DLD1 (cell line): ENCODE results near the gene MAPK7.

Source experiments
- in situ Hi-C: cut with HindIII; loops from 2 replicates; pipeline ENCODE4 v1.10.0; 2017; ENCODE audit warnings: low sequenced_read_pairs

Gene MAPK7

DNA sequence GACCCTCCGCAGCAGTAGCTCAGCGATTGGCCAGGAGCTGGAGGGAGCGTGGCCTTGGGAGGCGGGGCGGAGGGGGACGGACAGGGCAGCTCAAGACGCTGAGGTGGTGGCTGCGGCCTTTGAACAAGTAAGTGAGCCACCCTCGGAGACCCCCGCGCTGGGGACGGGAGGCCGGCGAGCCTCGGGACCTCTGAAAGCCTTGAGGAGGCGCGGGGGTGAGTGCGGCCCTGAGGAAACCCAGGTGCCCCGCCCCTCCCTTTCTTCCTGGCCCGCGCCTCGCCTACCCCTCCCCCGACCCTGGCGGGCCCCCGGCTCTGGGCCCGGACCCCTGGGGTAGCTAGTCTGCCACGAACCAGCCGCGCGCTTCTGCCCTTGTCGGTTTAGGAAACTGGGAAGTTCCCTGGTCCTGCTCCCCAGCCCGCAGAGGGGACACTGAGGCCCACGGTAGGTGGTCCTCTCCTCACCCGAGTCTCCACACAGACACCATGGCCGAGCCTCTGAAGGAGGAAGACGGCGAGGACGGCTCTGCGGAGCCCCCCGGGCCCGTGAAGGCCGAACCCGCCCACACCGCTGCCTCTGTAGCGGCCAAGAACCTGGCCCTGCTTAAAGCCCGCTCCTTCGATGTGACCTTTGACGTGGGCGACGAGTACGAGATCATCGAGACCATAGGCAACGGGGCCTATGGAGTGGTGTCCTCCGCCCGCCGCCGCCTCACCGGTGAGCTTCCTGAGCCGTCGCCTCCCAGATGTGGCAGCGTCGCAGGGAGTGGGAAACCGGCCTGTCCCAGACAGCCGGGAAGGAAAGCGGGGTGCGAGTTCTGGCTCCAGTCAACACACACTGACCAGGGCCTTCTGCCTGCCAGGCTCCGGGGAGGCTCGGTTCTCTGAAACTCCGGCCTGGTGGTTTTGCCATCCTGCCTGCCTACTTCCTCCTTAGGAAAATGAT, at the start of gene MAPK7:
MAPK7 (plus strand) TSS at position 83 of the 945 bp plus-strand sequence; CDS start at position 486, 403 bp downstream.
- in situ Hi-C loops, result no loop called here

DNA sequence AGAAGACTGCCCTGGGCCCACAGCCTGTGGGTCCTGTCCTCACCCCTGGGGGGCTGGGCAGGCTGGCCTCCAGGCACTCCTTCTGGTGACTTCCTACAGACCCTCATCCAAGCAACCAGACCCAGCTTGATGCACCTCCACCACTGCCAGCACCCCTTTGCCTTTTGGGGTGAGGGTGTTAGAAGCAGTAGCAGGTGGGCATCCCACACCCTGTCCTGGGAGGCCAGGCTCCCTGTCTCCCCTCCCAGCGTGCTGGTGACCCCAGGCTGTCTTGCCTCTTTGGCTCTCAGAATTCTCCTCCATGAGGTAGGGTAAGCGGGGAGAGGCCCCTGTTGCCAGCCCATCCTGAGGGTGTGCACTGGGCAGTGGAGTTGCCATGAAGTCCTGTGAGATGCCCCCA, 49.2 kb upstream of the MAPK7 start:
- in situ Hi-C loops, result no loop called here

DNA sequence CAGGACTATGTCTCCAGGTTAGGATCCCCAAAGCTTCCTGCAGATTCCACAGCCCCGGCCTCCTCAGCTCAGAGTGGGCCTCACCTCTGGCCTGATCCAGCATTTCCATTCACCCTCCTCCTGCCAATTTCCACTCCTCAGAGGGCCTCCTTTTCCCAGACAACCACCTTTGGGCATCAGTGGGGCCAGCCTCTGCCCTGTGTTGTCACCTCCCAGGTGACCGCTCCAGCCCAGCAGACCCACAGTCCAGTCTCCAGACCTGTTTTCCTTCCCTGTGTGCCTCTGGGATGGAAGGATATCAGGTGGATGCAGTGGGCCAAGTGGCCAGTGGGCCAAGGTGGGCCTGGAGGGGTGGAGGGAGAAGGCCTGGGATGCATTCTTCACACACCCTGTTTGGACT, 48.5 kb upstream of the MAPK7 start:
- in situ Hi-C loops, result no loop called here

DNA sequence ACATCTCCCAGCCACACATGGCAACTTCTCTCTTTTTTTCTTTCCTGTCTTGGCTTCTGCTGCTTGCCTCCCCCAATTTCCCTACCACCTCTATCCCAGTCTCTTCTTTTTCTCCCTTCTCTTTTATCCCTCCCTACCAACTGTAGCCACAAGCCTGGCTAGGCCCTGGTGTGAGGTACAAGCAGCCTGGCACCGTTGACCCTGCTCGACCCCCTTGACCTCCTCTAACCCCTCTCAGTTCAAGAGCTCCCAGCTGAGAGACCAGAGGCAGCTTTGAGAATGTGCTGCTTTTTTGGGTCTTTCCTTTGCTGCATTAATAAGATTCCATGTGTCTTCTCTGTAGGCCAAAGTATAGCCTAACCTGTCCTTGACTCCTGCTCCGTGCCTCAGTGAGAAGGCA, 48.0 kb upstream of the MAPK7 start:
- in situ Hi-C loops, result no loop called here

DNA sequence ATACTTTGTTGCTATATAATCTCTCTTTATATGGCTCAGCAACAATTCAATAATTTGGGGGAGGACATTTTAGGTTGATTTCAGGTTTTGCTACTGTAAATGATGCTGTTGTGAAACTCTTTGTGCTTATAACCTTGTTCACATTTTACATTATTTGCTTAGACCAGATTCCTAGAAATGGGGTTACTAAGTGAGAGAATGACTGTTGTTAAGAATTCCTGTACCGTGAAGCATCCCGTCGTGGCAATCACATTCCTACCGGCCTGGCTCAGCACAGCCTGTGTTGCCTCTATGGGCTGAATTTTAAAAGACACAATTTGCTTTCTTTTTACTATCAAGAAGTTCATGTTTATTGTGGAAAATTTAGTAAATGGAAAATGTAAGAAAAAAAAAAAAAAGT, 47.2 kb upstream of the MAPK7 start:
- in situ Hi-C loops, result no loop called here

DNA sequence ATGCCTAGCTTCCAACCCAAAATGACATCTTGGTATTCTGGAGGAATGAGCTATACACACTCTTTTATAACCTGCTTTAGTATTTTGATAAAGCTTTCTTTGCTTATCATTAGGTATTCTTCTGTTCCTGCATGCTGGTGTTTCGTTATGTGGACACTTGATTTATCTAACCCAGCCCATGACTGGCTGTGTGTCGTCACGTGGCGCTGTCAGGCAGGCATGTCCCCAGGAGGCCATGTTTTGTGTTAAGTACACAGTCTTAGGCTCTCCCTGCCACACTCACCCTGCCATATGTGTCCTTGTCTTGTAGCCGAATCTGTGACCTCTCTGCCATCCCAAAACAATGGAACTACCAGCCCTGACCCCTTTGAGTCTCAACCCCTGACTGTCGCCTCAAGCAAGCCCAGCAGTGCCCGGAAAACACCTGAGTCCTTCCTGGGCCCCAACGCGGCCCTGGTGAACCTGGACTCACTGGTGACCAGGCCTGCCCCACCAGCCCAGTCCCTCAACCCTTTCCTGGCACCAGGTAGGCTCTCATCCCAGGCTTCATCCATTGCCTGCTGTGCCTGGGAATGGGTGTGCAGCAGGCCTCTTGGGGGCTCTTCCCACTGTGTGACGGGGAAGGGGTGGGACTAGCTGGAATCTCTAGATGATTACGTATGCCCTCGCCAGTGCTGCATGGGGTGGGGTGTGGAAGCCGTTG, 46.6 kb upstream of the MAPK7 start:
- in situ Hi-C loops, result no loop called here

DNA sequence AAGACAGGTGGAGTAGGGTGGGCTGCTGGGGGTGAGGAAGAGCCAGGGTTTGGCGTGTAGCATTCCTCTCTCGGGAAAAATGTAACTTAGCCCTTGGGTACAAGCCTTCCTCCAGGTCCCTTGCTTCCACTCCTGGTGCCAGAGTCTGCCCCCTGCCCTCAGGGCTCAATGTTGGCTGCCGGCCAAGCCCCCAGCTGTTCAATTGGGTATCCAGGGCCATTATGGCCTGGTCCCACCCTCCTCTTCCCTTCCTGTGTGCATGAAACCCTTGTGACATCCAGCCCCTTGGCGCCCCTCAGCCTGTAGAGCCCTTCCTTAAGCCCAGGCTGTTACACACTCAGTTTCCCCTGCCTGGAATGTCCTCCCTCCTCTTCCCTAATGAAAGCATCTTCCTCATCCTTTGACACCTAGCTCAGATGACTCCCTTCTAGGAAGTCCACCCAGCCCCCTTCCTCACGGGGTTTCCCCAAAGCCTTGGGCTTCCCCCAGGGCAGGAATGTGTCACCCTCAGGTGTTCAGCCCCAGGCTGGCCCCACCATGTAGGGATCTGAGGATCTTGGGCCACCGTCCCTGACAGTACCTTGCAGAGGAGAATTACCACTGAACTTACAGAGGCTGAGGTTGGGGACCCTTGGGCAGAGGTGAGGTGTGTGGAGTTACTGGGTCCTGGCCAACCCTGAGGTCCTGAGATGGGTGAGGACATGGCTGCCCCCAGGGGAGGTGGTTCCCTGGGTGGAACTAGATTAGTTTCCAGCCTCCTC, 45.7 kb upstream of the MAPK7 start:
- in situ Hi-C loops, result no loop called here

DNA sequence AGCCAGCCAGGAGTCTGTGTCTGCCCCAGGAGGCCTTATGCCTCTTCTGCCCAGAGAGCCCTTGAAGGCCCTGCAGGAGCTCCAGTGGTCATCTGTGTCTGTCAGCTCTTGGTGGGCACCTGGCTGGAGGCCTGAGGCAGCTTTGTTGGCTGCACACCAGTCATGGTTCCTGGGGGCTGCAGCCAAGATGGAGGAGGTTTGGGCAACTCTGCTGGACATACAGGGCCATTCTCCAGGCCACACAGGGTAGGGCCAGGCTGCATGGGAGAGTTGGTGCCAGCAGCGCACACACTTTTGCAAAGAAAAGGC, 45.2 kb upstream of the MAPK7 start:
- in situ Hi-C loops, result no loop called here

DNA sequence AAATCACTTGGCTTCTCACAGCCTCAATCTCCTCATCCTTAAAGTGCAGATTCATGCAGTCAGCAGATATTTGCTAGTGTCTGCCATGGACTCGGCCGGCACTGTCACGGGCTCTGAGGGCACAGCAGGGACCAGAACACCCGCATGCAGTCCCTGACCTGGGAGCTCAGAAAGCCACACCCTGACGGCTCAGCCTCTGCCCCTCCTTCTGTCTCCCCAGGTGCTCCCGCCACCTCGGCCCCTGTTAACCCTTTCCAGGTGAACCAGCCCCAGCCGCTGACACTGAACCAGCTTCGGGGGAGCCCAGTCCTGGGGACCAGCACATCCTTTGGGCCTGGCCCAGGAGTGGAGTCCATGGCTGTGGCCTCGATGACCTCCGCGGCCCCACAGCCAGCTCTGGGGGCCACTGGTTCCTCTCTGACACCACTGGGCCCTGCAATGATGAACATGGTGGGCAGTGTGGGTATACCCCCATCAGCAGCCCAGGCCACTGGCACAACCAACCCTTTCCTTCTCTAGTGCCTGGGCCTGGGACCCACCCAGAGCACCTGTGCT, 44.5 kb upstream of the MAPK7 start:
- in situ Hi-C loops, result no loop called here

DNA sequence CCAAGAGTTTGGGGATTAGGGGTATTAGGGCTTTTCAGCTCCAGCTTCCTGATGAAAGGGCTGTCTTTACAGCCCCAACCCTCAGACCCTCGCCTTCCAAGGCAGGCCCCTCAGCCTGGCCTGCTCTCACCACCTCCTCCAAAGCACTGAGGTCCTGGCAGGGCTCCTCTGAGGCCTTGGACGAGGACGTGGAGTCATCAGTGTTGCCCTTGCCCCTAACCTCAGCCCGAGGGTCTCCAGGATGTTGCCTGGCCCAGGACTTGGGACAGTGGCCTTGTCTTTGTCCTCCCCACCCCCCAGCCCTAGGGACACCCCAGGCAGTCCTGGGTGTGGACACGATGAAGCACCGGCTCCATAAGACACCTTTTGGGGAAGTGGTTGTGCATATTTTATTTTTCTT, 44.0 kb upstream of the MAPK7 start:
- in situ Hi-C loops, result no loop called here

DNA sequence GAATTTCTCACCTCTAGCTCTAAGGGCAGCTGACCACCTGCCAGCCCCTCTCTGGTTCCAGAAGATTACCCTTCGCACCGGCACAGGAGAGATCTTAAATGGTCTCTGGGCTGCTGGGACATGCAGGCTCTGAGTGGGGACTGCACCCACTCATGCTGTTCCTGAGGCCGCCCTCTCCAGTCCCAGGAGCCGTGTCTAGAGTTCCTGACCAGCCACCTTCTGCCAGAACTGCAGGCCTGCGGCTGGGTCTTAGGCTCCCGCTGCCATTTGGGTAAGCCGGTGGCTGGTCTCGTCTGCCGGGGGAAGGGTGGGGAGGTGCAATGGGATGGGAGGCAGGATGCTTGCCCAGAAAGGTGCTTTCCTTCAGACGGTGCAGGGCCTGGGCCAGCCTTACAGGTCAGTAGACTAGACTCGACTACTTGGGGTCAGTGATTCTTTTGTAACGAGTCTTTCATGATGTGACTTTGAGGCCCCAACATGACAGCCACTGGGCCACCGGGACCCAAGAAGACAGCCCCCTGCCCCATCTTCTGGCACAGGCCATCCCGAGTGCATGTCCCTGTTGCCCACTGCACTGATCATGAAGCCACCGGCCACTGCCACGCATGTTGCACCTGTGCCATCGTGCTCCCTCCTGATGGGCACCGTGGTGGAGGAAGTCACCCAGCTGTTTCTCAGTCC, 42.2 kb upstream of the MAPK7 start:
- in situ Hi-C loops, result no loop called here

DNA sequence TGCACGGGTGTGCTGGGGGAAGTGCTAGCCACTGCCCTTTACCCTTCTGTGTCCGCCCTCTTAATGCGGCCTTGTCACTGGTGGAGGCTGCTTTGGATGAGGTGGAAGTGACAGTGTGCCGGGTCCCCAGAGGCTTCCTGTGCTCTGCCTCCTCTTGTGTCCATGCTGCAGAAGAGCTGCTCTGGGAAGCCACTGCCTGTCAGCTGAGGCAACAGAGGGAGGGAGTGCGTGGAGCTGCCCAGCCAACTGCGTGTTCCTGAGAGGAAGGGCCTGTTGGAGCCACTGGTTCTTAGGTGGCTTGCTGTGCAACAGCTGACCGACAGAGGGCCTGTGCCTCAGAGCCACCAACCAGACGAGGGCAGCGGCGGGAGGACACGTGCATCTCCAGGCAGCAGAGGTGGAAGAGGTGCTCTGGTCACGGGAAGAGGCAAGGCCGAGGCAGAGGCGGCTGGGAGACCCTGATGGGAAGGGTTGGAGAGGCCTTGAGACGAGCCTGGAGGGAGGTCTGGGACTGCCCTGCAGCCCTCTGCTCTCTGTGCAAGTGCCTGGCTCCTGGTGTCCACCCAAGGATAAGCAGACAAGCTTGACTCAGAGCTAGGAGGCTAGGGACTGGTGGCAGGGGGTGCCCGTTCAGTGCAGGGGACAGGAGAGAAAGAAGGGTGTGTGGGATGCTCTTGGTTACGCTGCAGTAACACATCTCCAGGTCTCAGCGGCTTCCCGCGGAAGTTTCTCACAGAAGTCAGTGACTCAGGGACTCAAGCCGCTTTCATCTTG, 41.2 kb upstream of the MAPK7 start:
- in situ Hi-C loops, result no loop called here

DNA sequence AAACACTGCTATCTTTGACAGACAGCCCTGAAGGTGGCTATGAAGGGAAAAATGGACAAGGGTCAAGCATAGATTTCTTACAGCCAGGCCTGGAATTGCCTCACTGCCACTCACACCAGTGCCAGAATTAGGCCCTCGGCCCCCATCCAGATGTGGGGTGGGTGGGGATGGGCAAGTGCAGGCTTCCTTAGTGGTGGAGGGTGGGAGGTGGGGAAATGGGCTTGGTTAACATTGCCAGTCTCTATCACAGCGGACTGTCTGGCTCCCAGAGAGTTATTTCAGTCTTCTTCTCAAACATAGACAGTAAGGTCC, 40.6 kb upstream of the MAPK7 start:
- in situ Hi-C loops, result no loop called here

DNA sequence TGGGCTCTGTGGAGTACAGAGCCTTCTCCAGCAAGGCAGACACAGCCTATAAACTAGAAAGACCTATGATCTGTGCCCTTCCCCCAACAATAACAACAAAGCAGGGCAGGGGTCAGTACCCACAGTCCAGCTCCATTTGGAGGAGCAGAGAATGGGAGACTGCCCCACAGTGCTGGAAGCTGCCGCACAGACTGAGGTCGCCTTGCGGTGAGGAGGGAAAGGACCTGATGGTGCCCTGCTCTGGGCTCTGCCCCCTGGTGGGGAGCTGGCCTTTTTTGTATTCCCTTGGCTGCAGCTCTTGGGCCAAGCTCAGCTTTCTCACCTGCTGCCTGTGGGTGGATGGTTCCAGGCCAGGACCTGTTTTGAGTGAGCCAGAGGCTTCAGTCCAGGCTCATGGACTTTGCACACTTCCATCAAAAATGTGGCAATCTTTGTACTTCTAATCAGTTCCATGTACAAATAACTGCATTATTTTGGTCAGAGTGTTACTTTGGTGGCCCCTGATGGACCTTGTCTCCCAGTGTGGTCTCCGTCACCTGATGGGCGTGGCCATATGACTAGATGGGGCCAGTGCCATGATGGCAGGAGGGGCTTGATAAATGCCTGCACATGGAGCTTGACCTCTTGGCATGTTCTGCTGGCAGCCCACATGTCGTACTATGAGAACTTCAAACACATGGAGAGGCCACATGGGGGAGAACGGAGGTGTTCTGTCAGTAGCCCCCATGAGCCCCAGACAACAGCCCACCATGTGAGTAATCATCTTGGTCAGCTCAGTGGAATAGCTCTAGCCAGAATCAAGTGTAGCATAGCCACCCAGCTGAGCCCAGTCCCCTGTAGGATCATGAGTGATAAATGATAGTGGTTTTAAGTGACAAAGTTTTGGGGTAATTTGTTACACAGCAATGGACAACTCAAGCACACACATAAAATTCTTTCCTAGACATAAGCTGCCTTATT, 40.0 kb upstream of the MAPK7 start:
- in situ Hi-C loops, result no loop called here

DNA sequence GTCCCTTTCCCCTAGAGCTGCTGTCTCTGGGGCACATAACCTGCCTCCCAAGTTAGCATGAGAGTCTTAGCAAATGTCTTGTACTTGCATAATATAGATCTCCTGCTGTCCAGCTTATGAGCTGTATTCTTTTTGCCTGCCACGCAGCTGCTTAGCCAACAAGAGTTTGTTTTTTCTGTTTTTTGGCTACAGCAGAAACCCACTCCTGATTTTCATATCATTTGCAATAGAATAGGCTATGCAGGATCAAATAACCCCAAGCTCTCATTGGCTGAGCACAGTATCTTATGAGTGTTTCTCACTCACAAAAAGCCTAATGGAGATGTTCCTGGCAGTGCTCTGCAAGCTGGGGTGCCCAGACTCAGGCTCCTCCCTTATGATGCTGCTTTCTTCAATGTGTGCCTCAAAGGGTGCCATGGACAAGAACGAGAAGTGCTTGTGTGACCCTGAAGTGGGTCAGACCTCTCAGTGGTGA, 38.9 kb upstream of the MAPK7 start:
- in situ Hi-C loops, result no loop called here

DNA sequence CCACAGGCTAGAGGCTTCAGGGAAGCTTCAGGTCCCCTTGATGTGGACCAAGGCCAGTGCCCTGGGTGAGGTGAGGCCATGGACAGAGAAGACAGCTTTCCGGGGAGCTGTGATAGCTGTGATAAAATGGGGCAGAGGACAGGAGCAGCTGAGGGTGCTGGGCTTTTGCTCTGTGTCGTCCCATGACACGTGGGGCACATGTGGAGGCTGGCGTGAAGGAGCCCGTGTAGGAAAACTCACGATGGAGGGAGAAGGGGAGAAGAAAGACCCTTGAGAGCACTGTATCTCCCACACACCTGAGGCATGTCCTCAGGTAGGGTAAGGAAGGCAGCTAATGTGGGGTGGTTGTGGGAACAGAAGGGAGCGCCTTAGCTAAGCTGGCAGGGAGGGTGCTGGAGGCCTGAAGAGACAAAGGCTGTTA, 37.1 kb upstream of the MAPK7 start:
- in situ Hi-C loops, result no loop called here

DNA sequence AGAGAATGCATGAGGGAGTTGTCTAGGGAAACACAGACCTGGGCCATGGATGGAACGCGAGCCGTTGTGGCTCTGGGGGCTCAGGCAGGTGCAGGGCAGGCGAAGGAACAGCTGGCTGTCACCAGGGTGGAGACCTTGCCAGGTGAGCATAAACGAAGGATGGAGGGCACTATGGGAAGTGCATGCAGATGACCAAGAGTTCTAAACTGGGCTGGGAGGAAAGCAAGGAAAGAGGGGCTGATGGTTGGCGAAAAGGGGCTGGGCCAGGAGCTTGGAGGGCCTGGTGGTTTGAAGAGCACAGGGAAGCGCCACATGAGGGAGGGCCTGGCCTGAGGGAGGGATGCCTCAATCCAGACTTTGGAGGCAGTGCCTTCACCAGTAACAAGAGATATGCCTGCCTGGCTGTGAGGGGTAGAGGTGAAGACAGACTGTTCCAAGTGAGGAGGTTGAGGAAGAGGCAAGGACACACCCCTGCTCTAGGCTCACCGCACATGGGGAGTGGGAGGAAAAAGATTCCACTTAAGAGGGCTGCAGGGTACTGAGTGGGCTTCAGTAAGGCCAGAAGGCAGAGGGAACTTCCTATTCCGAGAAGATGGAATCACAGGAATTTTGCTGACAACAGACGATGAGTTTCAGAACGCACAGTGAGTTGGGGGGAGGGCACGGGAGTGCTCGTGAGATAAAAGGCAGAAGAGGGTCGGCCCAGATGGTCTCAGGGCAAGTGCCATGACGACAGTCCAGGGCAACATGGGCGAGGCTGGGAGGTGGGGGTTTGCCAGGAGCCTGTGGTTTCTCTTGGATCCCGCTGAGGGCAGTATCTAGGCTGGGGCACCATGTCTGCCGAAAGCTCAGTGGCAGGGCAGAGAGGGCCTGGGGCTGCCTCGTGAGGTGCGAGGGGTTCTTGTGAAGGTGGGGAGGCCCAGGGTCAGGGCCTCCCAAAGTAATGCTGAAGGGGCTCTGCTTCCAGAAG, 36.4 kb upstream of the MAPK7 start:
- in situ Hi-C loops, result no loop called here
